GM19240 (cell line): ENCODE measurements around the gene INSRR.
A peak's percentile ranks its signal among the peaks of the same experiment; 100 is the strongest.

Experiments
- DNase-seq: peaks from one replicate; pipeline ENCODE4 v3.0.0; 2011; ENCODE audit warnings: low spot score; ENCODE audit not compliant: insufficient read length

Gene INSRR

GRCh38 chr1:156875341-156875615, 16.4 kb upstream of the INSRR start:
- DNase-seq, result no peak

- no peak for DNase-seq
These were observed 15.8 kb upstream of the INSRR start for GRCh38 chr1:156874572-156875340.

- DNase-seq, result no peak
These were observed 15.2 kb upstream of the INSRR start for GRCh38 chr1:156874142-156874541.

- no peak for DNase-seq
These were observed 14.7 kb upstream of the INSRR start for GRCh38 chr1:156873659-156874058.

- no peak for DNase-seq
These were observed 10.5 kb upstream of the INSRR start for GRCh38 chr1:156869455-156869854.

GRCh38 chr1:156868341-156868740, 9.4 kb upstream of the INSRR start:
- DNase-seq, result no peak

- DNase-seq, result no peak
These were observed 7.5 kb upstream of the INSRR start for GRCh38 chr1:156866249-156866909.

GRCh38 chr1:156865865-156866248, 6.9 kb upstream of the INSRR start:
- no peak for DNase-seq

- no peak for DNase-seq
These were observed 6.3 kb upstream of the INSRR start for GRCh38 chr1:156865258-156865657.

GRCh38 chr1:156864796-156865195, 5.9 kb upstream of the INSRR start:
- no peak for DNase-seq

- DNase-seq, result no peak
These were observed 4.7 kb upstream of the INSRR start for GRCh38 chr1:156863631-156864030.

GRCh38 chr1:156862997-156863599, 4.2 kb upstream of the INSRR start:
- DNase-seq, result no peak

- no peak for DNase-seq
These were observed 3.7 kb upstream of the INSRR start for GRCh38 chr1:156862584-156862983.

GRCh38 chr1:156860628-156861423, 1.9 kb upstream of the INSRR start, which contains the start of gene NTRK1:
Gene NTRK1 (plus strand): TSS chr1:156860865. CDS start chr1:156860935, 70 bp downstream.
- DNase-seq, result peak; percentile 52

- DNase-seq, result peak; percentile 70
These were observed 1.3 kb upstream of the INSRR start for GRCh38 chr1:156860113-156860627.

- DNase-seq, result no peak
These were observed 701 bp upstream of the INSRR start for GRCh38 chr1:156859523-156860112.

- no peak for DNase-seq
These were observed 361 bp downstream of the INSRR start for GRCh38 chr1:156858555-156858956.

- DNase-seq, result no peak
These were observed 1.4 kb downstream of the INSRR start for GRCh38 chr1:156857532-156857931.

GRCh38 chr1:156856282-156856785, 2.6 kb downstream of the INSRR start:
- no peak for DNase-seq

GRCh38 chr1:156854634-156855033, 4.3 kb downstream of the INSRR start:
- DNase-seq, result no peak

GRCh38 chr1:156853761-156854160, 5.2 kb downstream of the INSRR start:
- DNase-seq, result no peak
